OCI-LY1 (cell line): Measurements from ENCODE around the gene TMEM181.
A peak's percentile ranks its signal among the peaks of the same experiment; 100 is the strongest.

Experiments used
- CTCF ChIP-seq: fragments of 200-600 bp; sonication (generic), shearing (Covaris generic); IDR thresholded peaks from 2 replicates; pipeline ENCODE4 v1.5.1; 2017; ENCODE audit warnings: mild to moderate bottlenecking, antibody characterized with exemption, low read length, moderate library complexity, mixed read lengths
- EZH2 ChIP-seq: fragments of 200-600 bp; sonication (generic), shearing (Covaris generic); IDR thresholded peaks from 2 replicates; pipeline ENCODE4 v1.8.0; 2017; ENCODE audit warnings: borderline replicate concordance, mixed run types, mild to moderate bottlenecking, antibody characterized with exemption, low read length, moderate library complexity, mixed read lengths

- TF ChIP-seq CTCF (peak; percentile 69), EZH2 (no peak)
These were observed 41.4 kb upstream of the TMEM181 start for GRCh38 chr6:158518191-158519127.
